ENCODE data around the gene SLC35F3.
"Not testable (repeated sequence)": the region's sequence is repeated elsewhere in the genome, so short reads cannot be mapped to it uniquely, and the experiment has no call there.

Gene SLC35F3

DNA sequence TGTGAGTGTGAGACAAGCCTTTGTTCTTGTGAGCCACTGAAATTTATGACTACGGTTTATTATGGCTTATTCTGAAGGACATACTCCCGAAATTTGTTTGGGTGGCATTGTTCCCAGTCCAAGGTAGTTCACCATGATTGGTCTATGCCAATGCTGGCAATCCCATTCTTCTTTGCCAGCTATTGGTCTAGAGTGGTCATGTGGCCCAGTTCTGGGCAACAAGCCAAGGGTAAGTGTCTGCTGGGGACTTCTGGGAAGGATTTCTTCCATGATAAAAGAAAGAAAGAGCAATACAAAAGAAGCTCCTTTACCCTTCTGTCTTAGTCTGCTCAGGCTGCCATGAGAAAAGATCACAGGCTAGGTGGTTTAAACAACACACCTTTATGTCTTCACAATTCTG, 201.6 kb downstream of the SLC35F3 start:
- DNase-seq (ENCODE audit: low read depth), result no peak

DNA sequence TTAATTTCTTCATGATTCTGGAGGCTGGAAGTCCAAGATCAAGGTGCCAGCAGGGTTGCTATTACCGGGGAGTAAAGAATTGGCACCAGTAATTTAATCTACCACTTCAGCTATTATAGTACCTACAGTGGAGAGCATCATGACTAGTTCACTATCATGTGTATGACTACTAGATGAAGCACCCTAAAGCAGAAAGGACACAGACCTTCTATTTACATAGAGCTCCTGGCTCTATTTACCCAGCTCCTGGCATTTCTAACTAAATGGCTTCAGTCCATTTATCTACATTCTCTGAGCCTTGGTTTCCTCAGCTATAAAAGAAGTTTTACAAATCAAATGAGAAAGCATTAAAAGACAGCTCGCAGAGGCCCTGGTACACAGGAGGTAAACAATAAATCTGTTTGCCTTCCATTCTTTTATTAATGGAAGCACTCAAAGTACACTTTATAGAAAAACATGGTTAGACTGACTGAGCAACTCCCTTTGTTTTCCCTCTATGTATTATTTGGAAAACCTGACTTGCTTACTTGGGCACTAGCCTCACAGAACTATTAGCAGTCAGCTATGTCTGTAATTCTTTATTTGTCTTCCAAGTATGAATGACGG, 203.0 kb downstream of the SLC35F3 start:
- DNase-seq (ENCODE audit: low read depth), result no peak

DNA sequence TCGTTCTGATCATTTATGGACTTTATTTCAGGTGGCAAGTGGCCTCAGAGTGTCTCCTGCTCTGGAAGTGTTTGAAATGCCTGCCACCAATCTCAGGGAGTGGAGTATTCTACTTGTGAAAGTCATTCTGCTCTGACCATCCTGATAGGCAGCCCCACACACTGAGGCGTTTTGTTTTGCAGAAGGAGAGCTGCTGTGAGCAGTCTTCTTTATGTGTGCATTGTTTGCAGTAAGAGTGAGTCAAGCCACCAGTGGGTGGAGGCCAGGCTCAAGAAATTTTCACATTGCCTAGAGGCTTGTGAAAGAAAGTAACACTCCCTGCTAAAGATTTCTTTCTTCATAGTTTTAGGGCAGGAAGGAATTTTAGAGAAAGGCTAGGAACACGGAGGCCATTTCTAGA, 204.4 kb downstream of the SLC35F3 start:
- no peak for DNase-seq (ENCODE audit: low read depth)

GRCh38 chr1:234109840-234110239, 205.4 kb downstream of the SLC35F3 start:
- DNase-seq (ENCODE audit: low read depth), result no peak

- no peak for DNase-seq (ENCODE audit: low read depth)
Measured at GRCh38 chr1:234111458-234112142, 207.1 kb downstream of the SLC35F3 start.

DNA sequence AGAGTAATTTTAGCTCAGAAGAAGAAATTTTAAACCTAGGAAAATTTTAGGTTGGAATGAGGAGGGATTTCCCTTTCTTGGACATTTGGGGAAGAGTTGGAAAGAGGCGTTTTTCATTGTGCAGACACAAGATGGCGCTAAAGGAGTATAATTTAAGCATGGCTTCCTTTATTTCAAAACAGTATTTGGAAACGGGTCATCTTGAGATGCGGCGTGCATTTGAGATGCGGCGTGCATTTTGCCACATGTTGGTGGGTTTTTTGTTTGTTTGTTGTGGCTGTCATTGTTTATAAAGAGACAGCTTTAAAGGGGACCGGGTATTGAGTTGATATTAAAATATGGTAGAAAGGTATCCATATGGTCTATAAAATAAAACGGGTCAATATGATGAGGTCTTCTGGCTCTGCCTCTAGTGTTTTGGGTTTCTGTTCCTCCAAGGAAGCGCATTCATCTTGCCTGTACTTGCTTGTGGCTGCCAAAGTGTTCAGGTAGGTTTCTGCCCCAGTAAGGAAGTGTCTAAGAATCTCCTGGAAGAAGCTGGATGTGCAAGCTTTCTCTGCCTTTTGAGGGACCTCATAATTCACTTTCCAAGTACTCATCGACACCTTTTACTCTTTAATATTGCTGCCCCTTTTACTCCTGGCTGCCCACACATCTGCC, 210.3 kb downstream of the SLC35F3 start:
- DNase-seq (ENCODE audit: low read depth), result no peak

DNA sequence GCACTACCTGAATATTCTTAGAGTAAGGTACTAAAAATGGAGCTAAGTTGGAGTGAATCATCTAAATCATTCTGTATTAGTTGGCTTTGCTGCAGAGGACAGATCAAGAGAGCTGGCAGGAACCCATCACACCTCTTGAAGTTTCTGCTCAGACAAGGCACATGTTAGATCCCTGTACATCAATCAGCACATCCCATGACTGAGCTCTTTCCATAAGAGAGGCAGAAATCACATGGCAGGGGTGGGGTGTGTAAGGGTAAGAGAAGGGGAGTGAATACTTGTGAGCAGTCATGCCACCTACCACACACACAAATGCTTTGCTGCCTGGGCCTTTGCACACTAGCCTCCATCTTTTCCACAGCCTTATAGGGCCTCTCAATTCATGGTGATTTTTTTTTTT, 214.4 kb downstream of the SLC35F3 start:
- DNase-seq (ENCODE audit: low read depth), result no peak

- DNase-seq (ENCODE audit: low read depth), result no peak
Measured at GRCh38 chr1:234119431-234119830, 215.0 kb downstream of the SLC35F3 start.

GRCh38 chr1:234120327-234120944, 216.0 kb downstream of the SLC35F3 start:
- DNase-seq (ENCODE audit: low read depth), result no peak

GRCh38 chr1:234121659-234122058, 217.2 kb downstream of the SLC35F3 start:
- DNase-seq (ENCODE audit: low read depth), result not testable (repeated sequence)

DNA sequence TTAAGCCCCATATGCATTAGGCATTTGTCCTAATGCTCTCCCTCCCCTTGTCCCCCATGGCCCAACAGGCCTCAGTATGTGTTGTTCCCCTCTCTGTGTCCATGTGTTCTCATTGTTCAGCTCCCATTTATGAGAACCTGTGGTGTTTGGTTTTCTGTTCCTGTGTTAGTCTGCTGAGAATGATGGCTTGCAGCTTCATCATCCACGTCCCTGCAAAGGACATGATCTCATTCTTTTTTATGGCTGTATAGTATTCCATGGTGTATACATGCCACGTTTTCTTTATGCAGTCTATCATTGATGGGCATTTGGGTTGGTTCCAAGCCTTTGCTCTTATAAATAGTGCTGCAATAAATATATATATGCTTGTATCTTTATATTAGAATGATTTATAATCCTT, 218.1 kb downstream of the SLC35F3 start:
- DNase-seq (ENCODE audit: low read depth), result not testable (repeated sequence)

DNA sequence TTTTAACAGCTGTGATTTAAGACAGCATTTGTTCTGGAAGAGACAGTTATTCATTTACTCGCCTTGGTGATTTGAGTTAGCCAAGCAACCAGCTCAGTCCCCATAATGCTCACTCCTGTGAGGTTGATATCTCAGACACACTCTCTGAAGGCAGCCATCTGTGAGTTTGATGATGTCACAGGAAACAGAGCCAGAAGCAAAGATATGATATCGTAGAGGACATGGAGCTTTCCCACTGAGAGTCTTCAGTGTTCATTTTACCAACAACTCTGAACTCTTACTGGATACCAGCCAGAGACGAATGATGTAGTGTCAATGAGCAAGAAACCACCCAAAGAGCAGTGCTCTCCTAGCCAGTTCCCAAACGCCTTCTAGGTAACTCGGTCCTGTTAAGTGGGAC, 219.4 kb downstream of the SLC35F3 start:
- DNase-seq (ENCODE audit: low read depth), result no peak

DNA sequence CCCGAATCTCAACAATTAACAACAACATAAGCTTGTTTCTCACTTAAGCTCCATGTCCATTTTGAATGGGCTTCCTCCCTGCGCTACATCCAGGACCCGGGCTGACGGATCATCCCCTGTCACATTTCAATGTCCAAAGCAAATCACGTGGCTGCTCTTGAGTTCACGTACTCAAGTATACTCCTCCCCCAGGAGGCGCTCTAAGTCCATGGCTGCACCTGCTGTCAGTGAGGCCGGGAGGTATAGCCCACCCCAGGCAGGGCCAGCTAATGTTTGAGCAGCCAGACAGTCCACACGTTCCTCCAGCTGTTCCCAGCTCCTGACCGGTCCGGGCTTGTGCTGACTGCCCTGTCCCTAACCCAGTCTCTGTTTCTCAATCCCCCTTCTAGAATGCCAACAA, 220.8 kb downstream of the SLC35F3 start:
- no peak for DNase-seq (ENCODE audit: low read depth)

- DNase-seq (ENCODE audit: low read depth), result no peak
Measured at GRCh38 chr1:234125714-234126113, 221.2 kb downstream of the SLC35F3 start.

DNA sequence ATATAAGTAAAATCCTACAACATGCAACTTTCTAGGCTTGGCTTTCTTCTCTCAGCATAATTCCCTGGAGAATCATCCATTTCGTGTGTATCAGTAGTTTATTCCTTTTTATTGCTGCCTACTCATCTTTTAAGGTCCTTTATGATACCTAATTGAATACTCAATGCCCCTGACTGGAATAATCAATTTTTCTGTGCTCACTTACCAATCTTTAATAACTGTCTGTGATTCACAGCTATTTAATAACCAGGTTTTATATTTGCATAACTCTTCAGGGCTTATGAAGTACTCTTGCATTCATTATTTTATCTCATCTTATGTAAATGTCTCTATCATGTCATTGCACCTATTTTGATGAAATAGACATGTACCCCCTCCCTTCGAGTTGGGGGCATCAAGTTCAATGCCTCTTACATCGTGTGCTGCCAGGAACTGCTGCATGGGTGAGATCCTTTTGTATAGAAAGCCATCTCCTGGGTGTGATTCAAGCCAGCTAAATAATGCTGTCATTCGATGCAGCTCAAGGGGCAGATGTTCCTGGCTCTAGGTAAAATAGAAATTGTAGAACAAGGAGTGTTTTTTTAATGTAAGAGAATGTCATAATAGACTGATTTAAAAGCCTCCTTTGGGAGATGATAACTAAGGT, 222.7 kb downstream of the SLC35F3 start:
- no peak for DNase-seq (ENCODE audit: low read depth)

- no peak for DNase-seq (ENCODE audit: low read depth)
Measured at GRCh38 chr1:234132795-234133194, 228.3 kb downstream of the SLC35F3 start.

GRCh38 chr1:234134878-234135277, 230.4 kb downstream of the SLC35F3 start:
- no peak for DNase-seq (ENCODE audit: low read depth)

DNA sequence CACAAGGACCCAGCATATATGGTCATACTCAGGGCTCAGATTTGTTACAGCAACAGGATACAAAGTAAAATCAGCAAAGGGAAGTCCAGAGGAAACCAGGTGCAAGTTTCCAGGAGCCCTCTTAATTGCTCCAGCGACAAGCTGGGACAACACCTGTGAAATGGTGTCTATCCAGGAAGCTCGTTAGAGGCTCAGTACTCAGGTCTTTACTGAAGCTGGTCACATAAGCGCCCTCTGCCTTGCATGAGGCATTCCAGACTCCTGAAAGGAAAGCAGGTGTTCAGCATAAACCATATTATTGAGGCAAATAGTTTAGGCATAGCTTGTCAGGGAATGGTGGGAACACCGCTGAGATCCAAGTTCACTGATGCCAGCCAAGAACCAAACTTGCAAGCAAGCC, 231.0 kb downstream of the SLC35F3 start:
- DNase-seq (ENCODE audit: low read depth), result no peak

- no peak for DNase-seq (ENCODE audit: low read depth)
Measured at GRCh38 chr1:234136073-234136472, 231.6 kb downstream of the SLC35F3 start.

DNA sequence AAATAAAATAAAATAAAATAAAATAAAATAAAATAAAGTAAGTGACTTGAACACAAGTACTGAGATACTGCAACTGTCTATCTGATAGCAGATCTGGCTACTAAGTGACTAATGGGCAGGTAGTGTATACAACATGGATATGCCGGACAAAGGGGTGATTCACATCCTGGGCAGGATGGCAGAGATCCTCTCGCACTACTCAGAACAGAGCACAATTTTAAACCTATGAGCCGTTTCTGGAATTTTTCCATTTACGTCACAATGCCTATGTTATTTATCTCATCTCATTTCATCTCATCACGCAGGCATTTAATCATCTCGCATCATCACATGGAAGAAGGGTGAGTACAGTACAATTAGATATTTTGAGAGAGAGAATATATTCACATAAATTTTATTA, 235.5 kb downstream of the SLC35F3 start:
- DNase-seq (ENCODE audit: low read depth), result no peak

DNA sequence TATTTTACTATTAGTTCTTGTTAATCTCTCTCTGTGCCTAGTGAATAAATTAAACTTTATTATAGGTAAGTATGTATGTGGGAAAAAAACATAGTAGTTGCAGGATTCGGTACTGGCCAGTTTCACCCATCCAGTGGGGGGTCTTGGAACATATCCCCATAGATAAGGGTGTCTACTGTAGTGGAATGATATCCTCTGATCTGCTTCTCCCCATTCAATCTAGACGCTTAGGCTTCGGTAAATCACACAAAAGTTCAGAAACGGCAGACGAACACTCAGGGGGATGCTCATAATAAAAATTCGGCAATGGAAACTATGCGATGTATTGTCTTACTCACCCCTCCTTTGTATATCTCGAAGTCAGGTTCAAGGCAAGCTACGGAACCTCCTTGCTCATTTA, 235.9 kb downstream of the SLC35F3 start:
- DNase-seq (ENCODE audit: low read depth), result no peak

DNA sequence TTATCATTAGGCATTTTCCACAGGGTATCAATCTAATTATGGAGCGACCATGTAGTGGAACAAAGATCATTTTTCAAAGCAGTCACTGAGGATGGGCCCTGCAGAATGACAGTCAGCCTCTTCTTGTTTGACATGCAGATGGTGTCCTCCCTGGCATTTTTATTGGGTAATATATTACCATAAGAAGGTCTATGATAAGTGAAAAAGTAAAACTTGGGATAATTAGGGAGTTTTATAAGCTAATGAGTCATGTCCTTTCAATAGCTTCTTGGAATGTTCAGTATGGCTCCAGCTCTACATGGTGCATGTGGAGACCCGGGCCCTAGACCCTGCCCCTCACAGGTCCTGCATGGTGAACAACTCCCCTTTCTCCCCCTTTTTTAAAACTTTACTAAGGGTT, 236.5 kb downstream of the SLC35F3 start:
- DNase-seq (ENCODE audit: low read depth), result no peak

- DNase-seq (ENCODE audit: low read depth), result no peak
Measured at GRCh38 chr1:234143681-234144080, 239.2 kb downstream of the SLC35F3 start.

All from activated gamma-delta T cell treated with anti-CD3 and anti-CD28 coated beads, Interleukin-2, amount 50 U/mL, for 16 hours (primary cell).